Measurements from ENCODE around the gene CMTM8.

The CMTM8 gene

DNA sequence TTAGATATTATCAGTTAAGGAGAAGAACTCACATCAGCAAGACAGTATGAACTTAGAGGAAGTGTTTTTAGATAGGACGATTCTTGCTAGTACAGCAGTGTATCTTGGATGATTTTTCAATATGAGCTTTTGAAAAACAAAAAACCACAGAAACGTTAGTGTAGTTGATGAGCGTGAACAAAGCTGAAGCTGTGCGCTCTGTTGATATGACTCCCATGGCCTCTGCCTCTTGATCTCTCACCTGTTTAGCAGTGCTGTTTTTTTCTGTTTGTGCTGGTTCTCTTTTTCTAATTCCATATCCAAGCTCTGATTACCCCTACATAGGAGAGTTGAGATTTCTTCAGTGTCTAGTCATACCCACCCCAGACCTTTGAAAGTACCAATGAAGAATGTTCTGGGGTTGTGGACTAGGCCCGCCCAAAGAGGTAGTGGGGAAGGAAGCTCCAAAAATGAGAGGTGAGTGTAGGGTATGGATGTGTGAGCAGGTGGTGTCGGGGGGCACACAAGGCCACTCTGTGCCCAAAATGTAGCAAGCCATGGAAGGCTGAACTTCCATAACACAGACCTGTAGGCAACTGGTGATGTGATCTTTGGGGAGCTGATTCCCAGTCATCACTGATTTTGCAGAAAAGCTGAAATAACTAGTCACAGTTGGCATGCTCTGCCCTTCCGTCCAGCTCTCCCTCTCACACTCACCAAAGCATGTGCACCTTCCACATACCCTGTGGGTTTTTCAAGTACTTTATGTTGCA, 133.2 kb downstream of the CMTM8 start:
- DNase-seq (ENCODE audit: low read depth in 2 of 2): no peak
- no peak for TF ChIP-seq CTCF (IDR thresholded peaks at IDR 0.05; ENCODE audit: low read depth, low read length)
- H3K4me3 ChIP-seq (replicated peaks in 1 of 2; ENCODE audit: low read depth in 2 of 2, low read length in 2 of 2): no peak overlapping the region

DNA sequence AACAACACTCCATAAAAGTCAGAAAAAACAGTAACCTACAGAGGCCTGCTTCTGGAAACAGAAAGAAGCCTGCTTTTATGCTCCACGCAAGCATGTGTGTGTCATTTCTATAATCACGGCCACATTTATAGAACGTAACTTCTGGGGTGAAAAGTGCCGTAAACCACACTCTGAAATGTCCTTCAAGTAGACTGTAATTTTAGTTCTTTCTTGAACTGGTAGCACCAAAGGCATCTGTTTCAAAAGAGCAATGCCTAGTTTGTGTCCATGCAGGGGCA, 133.7 kb downstream of the CMTM8 start:
- H3K4me3 ChIP-seq (replicated peaks in 1 of 2; ENCODE audit: low read depth in 2 of 2, low read length in 2 of 2): no peak overlapping the region
- no peak for TF ChIP-seq CTCF (IDR thresholded peaks at IDR 0.05; ENCODE audit: low read depth, low read length)
- no peak for DNase-seq (ENCODE audit: low read depth in 2 of 2)

DNA sequence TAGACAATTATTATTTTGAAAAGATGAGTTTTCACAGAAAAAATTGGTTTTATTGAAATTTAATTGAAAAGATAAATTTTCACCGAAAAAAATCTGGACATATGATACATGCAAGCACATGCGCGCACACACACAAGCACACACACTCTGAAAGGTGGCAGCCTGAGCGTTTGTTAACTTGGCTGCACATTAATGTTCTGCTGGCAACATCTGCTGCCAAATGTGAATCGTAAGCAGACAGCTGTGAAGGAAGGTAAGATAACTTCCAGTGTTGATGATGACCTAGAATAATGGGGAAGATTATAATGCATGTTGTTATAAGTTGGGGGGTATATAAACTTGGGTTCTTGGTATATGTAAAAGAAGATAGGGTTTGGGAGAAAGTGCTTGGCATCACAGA, 134.8 kb downstream of the CMTM8 start:
- TF ChIP-seq CTCF (IDR thresholded peaks at IDR 0.05; ENCODE audit: low read depth, low read length): no peak
- DNase-seq (ENCODE audit: low read depth in 2 of 2): no peak
- no peak overlapping the region for H3K4me3 ChIP-seq (replicated peaks in 1 of 2; ENCODE audit: low read depth in 2 of 2, low read length in 2 of 2)

- H3K4me3 ChIP-seq (replicated peaks in 1 of 2; ENCODE audit: low read depth in 2 of 2, low read length in 2 of 2): no peak overlapping the region
- no peak for TF ChIP-seq CTCF (IDR thresholded peaks at IDR 0.05; ENCODE audit: low read depth, low read length)
- no peak for DNase-seq (ENCODE audit: low read depth in 2 of 2)
These were observed 135.4 kb downstream of the CMTM8 start for GRCh38 chr3:32373844-32374243.

- peak; percentile 82 to 87 for DNase-seq (ENCODE audit: low read depth in 2 of 2)
- peak; percentile 57 for TF ChIP-seq CTCF (IDR thresholded peaks at IDR 0.05; ENCODE audit: low read depth, low read length)
- no peak overlapping the region for H3K4me3 ChIP-seq (replicated peaks in 1 of 2; ENCODE audit: low read depth in 2 of 2, low read length in 2 of 2)
These were observed 136.5 kb downstream of the CMTM8 start for GRCh38 chr3:32374788-32375595.

- TF ChIP-seq CTCF (IDR thresholded peaks at IDR 0.05; ENCODE audit: low read depth, low read length): no peak
These were observed 137.1 kb downstream of the CMTM8 start for GRCh38 chr3:32375596-32375930.

More at GRCh38 chr3:32375596-32375930, 137.1 kb downstream of the CMTM8 start:
- H3K4me3 ChIP-seq (replicated peaks in 1 of 2; ENCODE audit: low read depth in 2 of 2, low read length in 2 of 2): no peak overlapping the region
- DNase-seq (ENCODE audit: low read depth in 2 of 2): peak; percentile 31 to 56

Measured in cardiac fibroblast (primary cell).